Transverse colon (tissue), 4 donors: ENCODE measurements around the gene RELN. TPM values are rescaled to one million over a fixed set of nuclear protein-coding genes. Genes with fewer than 3 reads are reported as not detected.

Experiments
- DNase-seq: peaks from one replicate; pipeline ENCODE4 v3.0.0-alpha.2; 2019
- H3K27ac ChIP-seq, 4 donors: fragments of 200-600 bp; sonication (generic); 2 replicates each; pipeline ENCODE4 v1.5.1; 2016 to 2018; ENCODE audit warnings: inconsistent platforms in 4 of 4
- H3K27me3 ChIP-seq: fragments of 200-600 bp; sonication (generic); 2 replicates; pipeline ENCODE4 v1.5.1; 2017; ENCODE audit warnings: inconsistent platforms
- H3K36me3 ChIP-seq, 4 donors: fragments of 200-600 bp; sonication (generic); 2 replicates each; pipeline ENCODE4 v1.5.1; 2017 to 2019; ENCODE audit warnings: inconsistent platforms in 4 of 4
- H3K4me1 ChIP-seq, 4 donors: fragments of 200-600 bp; sonication (generic); 2 replicates each; pipeline ENCODE4 v1.5.1; 2017 to 2020; ENCODE audit warnings: inconsistent platforms in 4 of 4
- H3K4me3 ChIP-seq, 4 donors: fragments of 200-600 bp; sonication (generic); 1 replicate in 1 of 4; 2 replicates in 3 of 4; pipeline versions ENCODE4 v1.5.1 to v1.6.1; 2017 to 2019; ENCODE audit warnings: inconsistent platforms in 4 of 4
- H3K9me3 ChIP-seq, 2 donors: fragments of 200-600 bp; sonication (generic); 2 replicates each; pipeline ENCODE4 v1.5.1; 2017 to 2019; ENCODE audit warnings: inconsistent platforms in 2 of 2
- EP300 ChIP-seq: sonication (generic); formaldehyde crosslinking; IDR thresholded peaks from one replicate; pipeline ENCODE4 v1.6.1; 2017; ENCODE audit warnings: antibody characterized with exemption, low read depth
- POLR2A ChIP-seq: fragments of 450-650 bp; IDR thresholded peaks from one replicate; pipeline ENCODE4 v1.6.1; 2016; ENCODE audit warnings: antibody characterized with exemption, mild to moderate bottlenecking, moderate library complexity
- POLR2AphosphoS5 ChIP-seq, 3 donors: sonication (generic); formaldehyde crosslinking; IDR thresholded peaks; one replicate each; pipeline ENCODE4 v1.6.1; 2016; ENCODE audit warnings: antibody characterized with exemption in 3 of 3
- WGBS, 2 donors: methylation state at CpG; one replicate each; pipeline ENCODE4 v1.1.5; 2018; ENCODE audit warnings: low coverage in 1 of 2; 5-methylcytosine and 5-hydroxymethylcytosine counted together
- in situ Hi-C, 4 donors: fragments of 200-750 bp; cut with MboI; loops; one replicate each; pipeline versions ENCODE4 v1.15.0 to v1.15.1; 2017; ENCODE audit warnings: low sequenced_read_pairs in 3 of 4, low pct_ligation_motif_present in 1 of 4, low pct_unique_long_range_greater_than_20kb in 1 of 4
- intact Hi-C: fragments of 100-400 bp; cut with DNase I; formaldehyde crosslinking; loops from one replicate; pipeline ENCODE4 v1.15.1; 2023; ENCODE audit warnings: low total_unique reads
- total RNA-seq, 4 donors: library from RNA; depleted of rRNA; stranded (reverse); fragments of >200 nt; gene quantifications; one replicate each; pipeline ENCODE4 v1.1.0, GENCODE V29; 2016
- TF ChIP-seq, protein P1 (sequence below), 5 experiments: fragments of 200-600 bp in 3 of 5; fragments of 450-650 bp in 2 of 5; sonication (generic) in 3 of 5; IDR thresholded peaks; 1 replicate in 2 of 5; 2 replicates in 3 of 5; pipeline ENCODE4 v1.5.1; 2016 to 2017; ENCODE audit warnings: antibody characterized with exemption in 5 of 5, inconsistent platforms in 3 of 5, mild to moderate bottlenecking in 2 of 5, moderate library complexity in 1 of 5

RELN gene
- total RNA-seq, 4 donors from 2014 or later = 1.00 to 2.7 (median 1.5) TPM; not detected in 1

DNA sequence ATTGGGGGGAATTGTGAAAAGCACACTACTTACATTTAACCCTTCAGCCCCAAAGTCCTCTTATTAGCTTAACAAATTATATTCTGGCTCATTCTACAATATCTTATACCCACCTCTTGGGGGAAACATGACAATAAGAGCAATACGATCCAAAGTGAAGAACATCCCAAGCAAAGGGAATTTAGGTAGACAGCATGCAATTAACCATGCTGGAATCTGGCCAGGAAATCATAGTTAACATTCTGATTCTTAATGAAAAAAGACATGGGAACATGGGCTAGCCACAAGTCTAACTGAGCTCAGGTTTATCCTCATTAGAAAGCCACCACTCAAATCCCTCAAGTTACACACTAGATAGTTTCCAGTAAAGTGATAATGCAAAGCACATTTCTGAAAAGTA is 301.5 kb downstream of the RELN start:
- TF ChIP-seq POLR2A (no peak), POLR2AphosphoS5 (IDR thresholded peaks at IDR 0.05) (no peak), EP300 (no peak)
- TF ChIP-seq, protein P1, sequence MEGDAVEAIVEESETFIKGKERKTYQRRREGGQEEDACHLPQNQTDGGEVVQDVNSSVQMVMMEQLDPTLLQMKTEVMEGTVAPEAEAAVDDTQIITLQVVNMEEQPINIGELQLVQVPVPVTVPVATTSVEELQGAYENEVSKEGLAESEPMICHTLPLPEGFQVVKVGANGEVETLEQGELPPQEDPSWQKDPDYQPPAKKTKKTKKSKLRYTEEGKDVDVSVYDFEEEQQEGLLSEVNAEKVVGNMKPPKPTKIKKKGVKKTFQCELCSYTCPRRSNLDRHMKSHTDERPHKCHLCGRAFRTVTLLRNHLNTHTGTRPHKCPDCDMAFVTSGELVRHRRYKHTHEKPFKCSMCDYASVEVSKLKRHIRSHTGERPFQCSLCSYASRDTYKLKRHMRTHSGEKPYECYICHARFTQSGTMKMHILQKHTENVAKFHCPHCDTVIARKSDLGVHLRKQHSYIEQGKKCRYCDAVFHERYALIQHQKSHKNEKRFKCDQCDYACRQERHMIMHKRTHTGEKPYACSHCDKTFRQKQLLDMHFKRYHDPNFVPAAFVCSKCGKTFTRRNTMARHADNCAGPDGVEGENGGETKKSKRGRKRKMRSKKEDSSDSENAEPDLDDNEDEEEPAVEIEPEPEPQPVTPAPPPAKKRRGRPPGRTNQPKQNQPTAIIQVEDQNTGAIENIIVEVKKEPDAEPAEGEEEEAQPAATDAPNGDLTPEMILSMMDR (IDR thresholded peaks at IDR 0.05) = no peak
- no peak for DNase-seq
- Histone ChIP-seq H3K27me3 (no peaks in the 10 kb centered on the region), H3K4me3 (no peak overlapping the region), H3K36me3 (no peaks in the 10 kb centered on the region), H3K27ac (no peak overlapping the region), H3K4me1 (no peaks in the 10 kb centered on the region), H3K9me3 (no peaks in the 10 kb centered on the region)
- 90% methylated on average over 1 of the region's 1 CpG for WGBS, 2 donors
- intact Hi-C loops (no loop called here), in situ Hi-C loops (no loop called here)

DNA sequence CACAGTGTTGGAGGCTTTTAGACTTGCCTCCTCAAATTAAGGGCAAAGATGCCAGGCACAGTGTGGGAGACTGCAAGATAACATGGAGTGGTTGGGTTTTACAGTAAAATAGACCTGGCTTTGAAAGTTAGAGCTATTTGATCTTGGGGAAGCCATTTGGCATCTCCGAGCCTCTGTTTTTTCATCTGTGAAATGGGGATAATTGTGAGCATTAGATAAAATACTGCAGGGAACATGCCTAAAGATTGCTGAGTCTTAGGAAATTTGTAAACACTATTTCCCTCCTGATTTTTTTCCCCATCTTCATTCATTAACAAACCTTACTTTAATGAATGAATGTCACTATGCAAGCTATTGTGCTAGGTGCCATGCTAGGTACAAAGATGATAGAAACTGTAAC is 302.2 kb downstream of the RELN start:
- 84 to 90% methylated on average over 1 of the region's 1 CpG for WGBS, 2 donors
- intact Hi-C loops = no loop called here
- no peak overlapping the region for H3K4me3 ChIP-seq

DNA sequence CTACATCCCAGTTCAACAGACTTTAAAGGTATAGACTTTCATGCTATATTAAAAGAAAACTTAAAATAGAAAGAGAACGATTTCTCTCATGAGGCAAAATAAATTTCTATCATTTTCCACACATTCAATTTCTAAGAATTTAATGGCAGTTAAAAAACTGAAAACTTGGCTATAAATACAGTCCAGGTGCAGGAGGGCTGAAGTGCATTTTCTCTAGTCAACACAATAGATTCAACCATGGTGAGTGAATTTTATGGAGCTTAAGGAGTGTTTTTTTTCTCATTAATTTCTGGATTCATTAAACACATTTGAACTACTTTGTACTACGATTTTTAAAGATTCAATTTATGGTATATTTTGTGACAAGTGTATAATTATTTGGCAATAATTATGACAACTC is 302.7 kb downstream of the RELN start:
- 60 to 68% methylated on average over 2 of the region's 2 CpGs for WGBS, 2 donors
- in situ Hi-C loops = no loop called here
- intact Hi-C loops = no loop called here

More for the DNA sequence above, 302.2 kb downstream of the RELN start:
- in situ Hi-C loops = no loop called here
- Histone ChIP-seq H3K9me3 (no peaks in the 10 kb centered on the region), H3K36me3 (no peaks in the 10 kb centered on the region), H3K4me1 (no peaks in the 10 kb centered on the region), H3K27ac (no peak overlapping the region), H3K27me3 (no peaks in the 10 kb centered on the region)
- DNase-seq = no peak
- TF ChIP-seq POLR2A (no peak), EP300 (no peak), POLR2AphosphoS5 (IDR thresholded peaks at IDR 0.05) (no peak)
- TF ChIP-seq, protein P1 (IDR thresholded peaks at IDR 0.05) = no peak

DNA sequence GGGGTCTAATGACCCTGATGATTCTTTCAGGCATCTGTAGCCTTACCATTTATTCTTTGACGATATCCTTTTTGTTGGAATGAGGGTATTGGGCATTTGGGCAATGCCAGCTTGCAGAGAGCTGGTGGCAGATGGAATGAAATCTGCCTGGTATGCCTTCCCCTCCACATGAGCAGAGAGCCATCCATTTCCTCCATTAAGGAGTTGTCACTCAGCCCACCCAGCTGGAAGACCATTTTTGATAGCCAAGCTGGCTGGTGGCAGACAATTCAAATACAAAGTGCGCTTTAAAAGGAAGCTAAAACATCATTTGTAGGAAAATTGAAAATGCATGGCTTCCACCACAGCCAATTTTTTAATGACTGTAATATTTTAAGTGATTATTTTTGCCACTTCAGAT is 303.4 kb downstream of the RELN start:
- Histone ChIP-seq H3K4me1 (no peaks in the 10 kb centered on the region), H3K36me3 (no peaks in the 10 kb centered on the region), H3K9me3 (no peaks in the 10 kb centered on the region), H3K4me3 (no peak overlapping the region), H3K27ac (no peak overlapping the region), H3K27me3 (no peaks in the 10 kb centered on the region)
- no peak for DNase-seq
- 84 to 85% methylated on average over 2 of the region's 2 CpGs for WGBS, 2 donors
- intact Hi-C loops (no loop called here), in situ Hi-C loops (no loop called here)
- TF ChIP-seq, protein P1 (IDR thresholded peaks at IDR 0.05) = no peak
- TF ChIP-seq POLR2AphosphoS5 (IDR thresholded peaks at IDR 0.05) (no peak), POLR2A (no peak), EP300 (no peak)

More for the DNA sequence above, 302.7 kb downstream of the RELN start:
- H3K4me3 ChIP-seq = no peak overlapping the region
- H3K4me1 ChIP-seq = no peaks in the 10 kb centered on the region
- DNase-seq = no peak
- no peak for TF ChIP-seq POLR2A
- no peak for TF ChIP-seq POLR2AphosphoS5 (IDR thresholded peaks at IDR 0.05)
- TF ChIP-seq, protein P1 (IDR thresholded peaks at IDR 0.05) = no peak
- TF ChIP-seq EP300 = no peak
- no peaks in the 10 kb centered on the region for H3K36me3 ChIP-seq
- no peak overlapping the region for H3K27ac ChIP-seq
- no peaks in the 10 kb centered on the region for H3K9me3 ChIP-seq
- H3K27me3 ChIP-seq = no peaks in the 10 kb centered on the region
